GM12872 (cell line): ENCODE measurements around the gene PTPRN2.

Experiments used
- TF ChIP-seq, protein P1 (sequence below): IDR thresholded peaks from 3 replicates; pipeline ENCODE4 v1.5.1; 2011; ENCODE audit warnings: low read depth, mild to moderate bottlenecking, low read length, moderate library complexity; ENCODE audit not compliant: insufficient read depth

Gene PTPRN2

DNA sequence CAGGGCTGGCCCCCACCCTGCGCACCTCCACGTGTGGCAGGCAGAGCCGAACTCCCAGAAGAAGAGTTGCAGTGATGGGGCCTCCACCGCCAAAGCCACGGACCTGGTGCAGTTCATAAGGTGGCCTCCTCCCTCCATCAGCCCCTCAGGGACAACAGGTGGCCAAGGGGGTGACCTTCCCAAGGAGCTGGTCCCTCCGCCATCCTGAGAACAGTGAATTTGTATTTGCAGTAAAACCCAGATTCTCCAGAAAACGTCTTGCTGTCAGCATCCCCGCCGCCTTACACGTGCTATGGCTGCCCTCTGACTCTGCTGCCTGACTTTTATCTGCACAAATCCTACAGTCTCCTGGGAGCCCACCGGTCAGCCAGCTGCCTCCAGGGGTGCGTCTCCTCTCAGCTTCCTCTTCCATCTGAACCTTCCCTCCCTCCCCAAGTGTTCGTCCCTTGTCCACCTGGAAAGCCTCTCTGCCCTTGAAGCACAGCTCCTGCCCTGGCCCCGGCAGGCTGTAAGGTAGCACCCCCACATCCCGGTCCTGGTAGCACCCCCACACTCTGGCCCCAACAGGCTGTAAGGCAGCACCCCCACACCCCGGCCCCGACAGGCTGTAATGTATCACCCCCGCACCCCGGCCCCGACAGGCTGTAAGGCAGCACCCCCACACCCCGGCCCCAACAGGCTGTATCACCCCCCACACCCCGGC lies 311.8 kb downstream of the PTPRN2 start:
- TF ChIP-seq, protein P1, sequence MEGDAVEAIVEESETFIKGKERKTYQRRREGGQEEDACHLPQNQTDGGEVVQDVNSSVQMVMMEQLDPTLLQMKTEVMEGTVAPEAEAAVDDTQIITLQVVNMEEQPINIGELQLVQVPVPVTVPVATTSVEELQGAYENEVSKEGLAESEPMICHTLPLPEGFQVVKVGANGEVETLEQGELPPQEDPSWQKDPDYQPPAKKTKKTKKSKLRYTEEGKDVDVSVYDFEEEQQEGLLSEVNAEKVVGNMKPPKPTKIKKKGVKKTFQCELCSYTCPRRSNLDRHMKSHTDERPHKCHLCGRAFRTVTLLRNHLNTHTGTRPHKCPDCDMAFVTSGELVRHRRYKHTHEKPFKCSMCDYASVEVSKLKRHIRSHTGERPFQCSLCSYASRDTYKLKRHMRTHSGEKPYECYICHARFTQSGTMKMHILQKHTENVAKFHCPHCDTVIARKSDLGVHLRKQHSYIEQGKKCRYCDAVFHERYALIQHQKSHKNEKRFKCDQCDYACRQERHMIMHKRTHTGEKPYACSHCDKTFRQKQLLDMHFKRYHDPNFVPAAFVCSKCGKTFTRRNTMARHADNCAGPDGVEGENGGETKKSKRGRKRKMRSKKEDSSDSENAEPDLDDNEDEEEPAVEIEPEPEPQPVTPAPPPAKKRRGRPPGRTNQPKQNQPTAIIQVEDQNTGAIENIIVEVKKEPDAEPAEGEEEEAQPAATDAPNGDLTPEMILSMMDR: no peak

DNA sequence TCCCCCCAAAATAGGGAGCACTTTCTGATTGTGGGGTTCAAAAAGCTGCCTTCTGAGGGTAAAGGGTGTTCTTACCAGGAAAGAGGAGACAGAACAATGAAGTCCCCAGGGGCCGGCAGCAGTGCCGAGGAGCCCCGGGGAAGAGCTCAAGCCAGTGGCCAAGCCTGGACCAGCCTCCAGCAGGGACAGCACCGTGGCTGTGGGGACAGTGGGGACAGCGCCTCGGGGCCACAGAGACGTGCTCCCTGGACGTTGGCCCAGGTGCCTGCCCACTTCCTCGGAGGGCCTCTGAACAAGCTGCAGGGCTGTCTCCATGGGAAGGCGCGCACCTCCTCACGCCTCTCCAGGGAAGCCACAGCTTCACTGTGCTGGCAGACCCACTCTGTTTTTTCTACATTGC lies 312.6 kb downstream of the PTPRN2 start:
- TF ChIP-seq, protein P1: no peak

GRCh38 chr7:158274404-158274811 lies 313.2 kb downstream of the PTPRN2 start:
- TF ChIP-seq, protein P1: no peak

GRCh38 chr7:158273138-158273651 lies 314.4 kb downstream of the PTPRN2 start:
- TF ChIP-seq, protein P1: no peak

- TF ChIP-seq, protein P1: no peak
Observed at GRCh38 chr7:158272509-158273137, 315.0 kb downstream of the PTPRN2 start.

DNA sequence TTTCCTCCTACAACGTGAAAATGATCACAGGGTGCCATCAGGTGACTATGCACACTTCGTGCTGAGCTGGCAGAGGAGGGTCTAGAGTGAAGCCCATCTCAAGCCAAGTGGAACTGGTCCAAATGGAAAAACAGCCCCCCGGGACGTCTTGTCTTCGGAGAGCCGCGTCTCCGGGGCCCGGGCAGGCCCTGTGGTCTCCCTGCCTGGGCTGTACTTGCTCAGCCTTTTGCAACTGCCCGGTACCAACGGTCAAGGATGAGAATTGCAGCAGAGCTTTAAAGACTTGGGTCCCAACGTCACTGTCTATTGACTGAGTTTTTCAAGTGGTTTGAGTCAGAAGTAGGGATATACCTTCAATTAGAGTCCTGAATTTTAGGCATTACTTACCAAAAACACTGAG lies 315.5 kb downstream of the PTPRN2 start:
- TF ChIP-seq, protein P1: no peak

- TF ChIP-seq, protein P1: no peak
Observed at GRCh38 chr7:158271646-158272045, 316.0 kb downstream of the PTPRN2 start.
